ENCODE data around the gene FRMD8. TPM values are rescaled to one million over a fixed set of nuclear protein-coding genes. Genes with fewer than 3 reads are reported as not detected.

FRMD8 gene
- total and polyA plus RNA-seq, 9 of the 15 experiments (the other 6 are each of a cell fraction or from before 2014, with no cell fraction given) = 4.5 to 54.5 (median 15.8) TPM

DNA sequence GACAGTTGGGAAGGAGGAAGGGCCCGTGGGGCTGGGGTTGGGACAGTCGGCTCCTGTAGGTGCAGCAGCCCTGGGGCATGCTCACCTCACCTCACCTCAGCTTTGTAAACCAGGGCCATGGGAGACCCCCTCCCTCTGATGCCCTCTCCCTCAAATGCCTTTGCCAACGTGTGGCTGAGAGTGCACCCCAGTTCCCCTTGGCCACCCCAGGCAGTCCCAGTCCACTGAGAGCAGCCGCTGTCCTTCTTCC, 31.9 kb downstream of the FRMD8 start (continued):
- TF ChIP-seq SRSF7 (optimal IDR thresholded peaks at IDR 0.05; ENCODE audit: low read depth, low read length) (no peak), ZNF274 (IDR thresholded peaks at IDR 0.05; ENCODE audit: borderline replicate concordance, low read depth, low read length) (no peak), ZNF507 (tag; conservative IDR thresholded peaks at IDR 0.05) (no peak), SIX5 (IDR thresholded peaks at IDR 0.05; ENCODE audit: borderline replicate concordance in 1 of 2, insufficient read depth in 1 of 2, low read depth in 1 of 2, low read length in 2 of 2) (no peak), DACH1 (IDR thresholded peaks at IDR 0.05; ENCODE audit: partially characterized antibody) (no peak), NR4A1 (CRISPR knock-in tag; IDR thresholded peaks at IDR 0.05) (no peak), NR4A1 (tag; IDR thresholded peaks at IDR 0.05) (no peak), ZNF695 (CRISPR knock-in tag; IDR thresholded peaks at IDR 0.05) (0 out of 2 replicates have a peak, but pooled peaks have one; percentile 52), NRF1 (conservative IDR thresholded peaks at IDR 0.05 in 1 of 2, IDR thresholded peaks at IDR 0.05 in 1 of 2) (no peak), U2AF2 (optimal IDR thresholded peaks at IDR 0.05; ENCODE audit: low read depth, low read length) (no peak), NCOA1 (IDR thresholded peaks at IDR 0.05; ENCODE audit: low read depth) (no peak), SMARCE1 (IDR thresholded peaks at IDR 0.05) (no peak), KAT8 (IDR thresholded peaks at IDR 0.05; ENCODE audit: low read depth) (no peak)
- TF ChIP-seq, protein P1, sequence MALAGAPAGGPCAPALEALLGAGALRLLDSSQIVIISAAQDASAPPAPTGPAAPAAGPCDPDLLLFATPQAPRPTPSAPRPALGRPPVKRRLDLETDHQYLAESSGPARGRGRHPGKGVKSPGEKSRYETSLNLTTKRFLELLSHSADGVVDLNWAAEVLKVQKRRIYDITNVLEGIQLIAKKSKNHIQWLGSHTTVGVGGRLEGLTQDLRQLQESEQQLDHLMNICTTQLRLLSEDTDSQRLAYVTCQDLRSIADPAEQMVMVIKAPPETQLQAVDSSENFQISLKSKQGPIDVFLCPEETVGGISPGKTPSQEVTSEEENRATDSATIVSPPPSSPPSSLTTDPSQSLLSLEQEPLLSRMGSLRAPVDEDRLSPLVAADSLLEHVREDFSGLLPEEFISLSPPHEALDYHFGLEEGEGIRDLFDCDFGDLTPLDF (CRISPR knock-in tag; IDR thresholded peaks at IDR 0.05) = no peak
- TF ChIP-seq, protein P2, sequence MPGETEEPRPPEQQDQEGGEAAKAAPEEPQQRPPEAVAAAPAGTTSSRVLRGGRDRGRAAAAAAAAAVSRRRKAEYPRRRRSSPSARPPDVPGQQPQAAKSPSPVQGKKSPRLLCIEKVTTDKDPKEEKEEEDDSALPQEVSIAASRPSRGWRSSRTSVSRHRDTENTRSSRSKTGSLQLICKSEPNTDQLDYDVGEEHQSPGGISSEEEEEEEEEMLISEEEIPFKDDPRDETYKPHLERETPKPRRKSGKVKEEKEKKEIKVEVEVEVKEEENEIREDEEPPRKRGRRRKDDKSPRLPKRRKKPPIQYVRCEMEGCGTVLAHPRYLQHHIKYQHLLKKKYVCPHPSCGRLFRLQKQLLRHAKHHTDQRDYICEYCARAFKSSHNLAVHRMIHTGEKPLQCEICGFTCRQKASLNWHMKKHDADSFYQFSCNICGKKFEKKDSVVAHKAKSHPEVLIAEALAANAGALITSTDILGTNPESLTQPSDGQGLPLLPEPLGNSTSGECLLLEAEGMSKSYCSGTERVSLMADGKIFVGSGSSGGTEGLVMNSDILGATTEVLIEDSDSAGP (CRISPR knock-in tag; IDR thresholded peaks at IDR 0.05) = 0 out of 2 replicates have a peak, but pooled peaks have one; percentile 10
- TF ChIP-seq, protein P3, sequence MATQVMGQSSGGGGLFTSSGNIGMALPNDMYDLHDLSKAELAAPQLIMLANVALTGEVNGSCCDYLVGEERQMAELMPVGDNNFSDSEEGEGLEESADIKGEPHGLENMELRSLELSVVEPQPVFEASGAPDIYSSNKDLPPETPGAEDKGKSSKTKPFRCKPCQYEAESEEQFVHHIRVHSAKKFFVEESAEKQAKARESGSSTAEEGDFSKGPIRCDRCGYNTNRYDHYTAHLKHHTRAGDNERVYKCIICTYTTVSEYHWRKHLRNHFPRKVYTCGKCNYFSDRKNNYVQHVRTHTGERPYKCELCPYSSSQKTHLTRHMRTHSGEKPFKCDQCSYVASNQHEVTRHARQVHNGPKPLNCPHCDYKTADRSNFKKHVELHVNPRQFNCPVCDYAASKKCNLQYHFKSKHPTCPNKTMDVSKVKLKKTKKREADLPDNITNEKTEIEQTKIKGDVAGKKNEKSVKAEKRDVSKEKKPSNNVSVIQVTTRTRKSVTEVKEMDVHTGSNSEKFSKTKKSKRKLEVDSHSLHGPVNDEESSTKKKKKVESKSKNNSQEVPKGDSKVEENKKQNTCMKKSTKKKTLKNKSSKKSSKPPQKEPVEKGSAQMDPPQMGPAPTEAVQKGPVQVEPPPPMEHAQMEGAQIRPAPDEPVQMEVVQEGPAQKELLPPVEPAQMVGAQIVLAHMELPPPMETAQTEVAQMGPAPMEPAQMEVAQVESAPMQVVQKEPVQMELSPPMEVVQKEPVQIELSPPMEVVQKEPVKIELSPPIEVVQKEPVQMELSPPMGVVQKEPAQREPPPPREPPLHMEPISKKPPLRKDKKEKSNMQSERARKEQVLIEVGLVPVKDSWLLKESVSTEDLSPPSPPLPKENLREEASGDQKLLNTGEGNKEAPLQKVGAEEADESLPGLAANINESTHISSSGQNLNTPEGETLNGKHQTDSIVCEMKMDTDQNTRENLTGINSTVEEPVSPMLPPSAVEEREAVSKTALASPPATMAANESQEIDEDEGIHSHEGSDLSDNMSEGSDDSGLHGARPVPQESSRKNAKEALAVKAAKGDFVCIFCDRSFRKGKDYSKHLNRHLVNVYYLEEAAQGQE (IDR thresholded peaks at IDR 0.05; ENCODE audit: borderline replicate concordance) = no peak
- TF ChIP-seq, protein P3 (CRISPR knock-in tag; IDR thresholded peaks at IDR 0.05; ENCODE audit: low read depth) = peak; percentile 68; the same call in 1 of the 2 replicates
- TF ChIP-seq, protein P4, sequence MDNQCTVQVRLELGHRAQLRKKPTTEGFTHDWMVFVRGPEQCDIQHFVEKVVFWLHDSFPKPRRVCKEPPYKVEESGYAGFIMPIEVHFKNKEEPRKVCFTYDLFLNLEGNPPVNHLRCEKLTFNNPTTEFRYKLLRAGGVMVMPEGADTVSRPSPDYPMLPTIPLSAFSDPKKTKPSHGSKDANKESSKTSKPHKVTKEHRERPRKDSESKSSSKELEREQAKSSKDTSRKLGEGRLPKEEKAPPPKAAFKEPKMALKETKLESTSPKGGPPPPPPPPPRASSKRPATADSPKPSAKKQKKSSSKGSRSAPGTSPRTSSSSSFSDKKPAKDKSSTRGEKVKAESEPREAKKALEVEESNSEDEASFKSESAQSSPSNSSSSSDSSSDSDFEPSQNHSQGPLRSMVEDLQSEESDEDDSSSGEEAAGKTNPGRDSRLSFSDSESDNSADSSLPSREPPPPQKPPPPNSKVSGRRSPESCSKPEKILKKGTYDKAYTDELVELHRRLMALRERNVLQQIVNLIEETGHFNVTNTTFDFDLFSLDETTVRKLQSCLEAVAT (IDR thresholded peaks at IDR 0.05) = peak in 1 of 2 experiments; percentile 55; a peak in 1 of 4 replicates

All from K562 (cell line).